ENCODE measurements around the gene CCSER2.

DNA sequence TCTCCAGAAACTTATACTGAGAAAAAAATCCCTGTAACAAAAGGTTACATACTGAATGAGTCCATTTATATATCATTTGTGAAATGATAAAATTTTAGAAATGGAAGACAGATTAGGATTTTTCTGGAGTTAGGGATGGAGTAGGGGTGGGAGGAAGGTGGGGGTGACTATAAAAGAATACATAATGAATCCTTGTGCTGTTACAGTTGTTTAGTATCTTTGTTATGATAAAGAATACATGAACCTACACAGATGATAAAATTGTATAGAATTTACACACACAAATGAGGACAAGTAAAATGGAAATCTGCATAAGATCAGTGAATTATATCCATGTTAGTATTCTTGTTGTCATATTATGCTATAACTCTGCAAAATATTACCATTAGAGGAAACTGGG, 41.7 kb upstream of the CCSER2 start:
- no peak for TF ChIP-seq POLR2A (IDR thresholded peaks at IDR 0.05)
- TF ChIP-seq EP300 (IDR thresholded peaks at IDR 0.05), result no peak
- no peak for TF ChIP-seq CTCF (IDR thresholded peaks at IDR 0.05)

Data from tibial nerve (tissue), 4 donors.